HepG2 (cell line): ENCODE measurements around the gene SLC2A10. TPM values are rescaled to one million over a fixed set of nuclear protein-coding genes. Genes with fewer than 3 reads are reported as not detected.

Experiments
- ADNP ChIP-seq: sonication (generic); formaldehyde crosslinking; IDR thresholded peaks from 2 replicates; pipeline ENCODE4 v1.4.0; 2020; ENCODE audit warnings: missing genetic modification reagents
- AGO2 ChIP-seq: fragments of 200-400 bp; formaldehyde crosslinking; optimal IDR thresholded peaks from 2 replicates; pipeline ENCODE3; 2017; ENCODE audit warnings: mild to moderate bottlenecking, low read depth, low read length, moderate library complexity
- ARHGAP35 ChIP-seq: sonication (generic); formaldehyde crosslinking; IDR thresholded peaks from 2 replicates; pipeline ENCODE4 v1.9.0; 2022; ENCODE audit warnings: mild to moderate bottlenecking, inconsistent platforms, moderate library complexity, missing genetic modification reagents, borderline replicate concordance
- CBX1 ChIP-seq: IDR thresholded peaks from one replicate; pipeline ENCODE4 v1.6.1; 2016; ENCODE audit warnings: antibody characterized with exemption, low read depth
- HNRNPUL1 ChIP-seq: fragments of 200-400 bp; formaldehyde crosslinking; IDR thresholded peaks from 2 replicates; pipeline ENCODE4 v1.6.1; 2017; ENCODE audit warnings: low read depth, mild to moderate bottlenecking, low read length, moderate library complexity
- MED1 ChIP-seq: sonication (generic); formaldehyde crosslinking; IDR thresholded peaks from 2 replicates; pipeline ENCODE4 v1.4.0; 2020; ENCODE audit warnings: missing genetic modification reagents
- MEIS2 ChIP-seq: sonication (generic); formaldehyde crosslinking; IDR thresholded peaks from 2 replicates; pipeline ENCODE4 v1.9.0; 2021; ENCODE audit warnings: mild to moderate bottlenecking, missing genetic modification reagents
- NONO ChIP-seq, 2 experiments: fragments of 450-650 bp in 1 of 2; sonication (generic) in 1 of 2; formaldehyde crosslinking in 1 of 2; IDR thresholded peaks in 1 of 2; conservative IDR thresholded peaks in 1 of 2; 2 replicates each; pipeline versions ENCODE4 v1.6.1 to v1.8.0; 2017 to 2022; ENCODE audit warnings: mild to moderate bottlenecking in 1 of 2, missing genetic modification reagents in 1 of 2, moderate library complexity in 1 of 2
- PAF1 ChIP-seq: IDR thresholded peaks from 2 replicates; pipeline ENCODE4 v1.6.1; 2016; ENCODE audit warnings: missing genetic modification reagents, missing compliant biosample characterization
- PHF5A ChIP-seq: IDR thresholded peaks from one replicate; pipeline ENCODE4 v1.6.1; 2018; ENCODE audit warnings: low read depth, missing genetic modification reagents; ENCODE audit not compliant: unreplicated experiment
- POLR2A ChIP-seq, 2 experiments: IDR thresholded peaks; 2 replicates each; pipeline ENCODE4 v1.6.1; 2011; ENCODE audit warnings: low read depth in 2 of 2, low read length in 2 of 2, mild to moderate bottlenecking in 1 of 2, moderate library complexity in 1 of 2; ENCODE audit not compliant: insufficient read depth in 1 of 2
- SIX4 ChIP-seq: sonication (generic); formaldehyde crosslinking; IDR thresholded peaks from 2 replicates; pipeline ENCODE4 v1.4.0; 2020; ENCODE audit warnings: missing genetic modification reagents
- SSRP1 ChIP-seq: IDR thresholded peaks from 2 replicates; pipeline ENCODE4 v1.6.1; 2016; ENCODE audit warnings: control low read depth
- THAP11 ChIP-seq: IDR thresholded peaks from 2 replicates; pipeline ENCODE4 v1.6.1; 2016; ENCODE audit warnings: missing biosample characterization, missing genetic modification reagents
- TOPORS ChIP-seq: sonication (generic); formaldehyde crosslinking; IDR thresholded peaks from 2 replicates; pipeline ENCODE4 v1.8.0; 2023; ENCODE audit warnings: mild to moderate bottlenecking, missing genetic modification reagents
- ZFX ChIP-seq: sonication (generic); formaldehyde crosslinking; IDR thresholded peaks from 2 replicates; pipeline ENCODE4 v1.4.0; 2020; ENCODE audit warnings: mild to moderate bottlenecking, low read depth, missing genetic modification reagents, moderate library complexity
- ZFY ChIP-seq: sonication (generic); formaldehyde crosslinking; IDR thresholded peaks from 2 replicates; pipeline ENCODE4 v1.4.0; 2020; ENCODE audit warnings: missing genetic modification reagents
- ZNF138 ChIP-seq: sonication (generic); formaldehyde crosslinking; IDR thresholded peaks from 2 replicates; pipeline ENCODE4 v1.5.0; 2020; ENCODE audit warnings: mild to moderate bottlenecking, low read depth, missing genetic modification reagents
- ZNF232 ChIP-seq: sonication (generic); formaldehyde crosslinking; IDR thresholded peaks from 2 replicates; pipeline ENCODE4 v1.4.0; 2020; ENCODE audit warnings: missing genetic modification reagents, borderline replicate concordance
- ZNF3 ChIP-seq: IDR thresholded peaks from 2 replicates; pipeline ENCODE4 v1.7.0; 2017; ENCODE audit warnings: inconsistent platforms
- ZNF329 ChIP-seq: sonication (generic); formaldehyde crosslinking; IDR thresholded peaks from 2 replicates; pipeline ENCODE4 v1.9.0; 2021; ENCODE audit warnings: low read depth, mild to moderate bottlenecking, missing genetic modification reagents
- ZNF343 ChIP-seq: sonication (generic); formaldehyde crosslinking; IDR thresholded peaks from 2 replicates; pipeline ENCODE4 v1.4.0; 2020; ENCODE audit warnings: mild to moderate bottlenecking, missing genetic modification reagents
- ZNF501 ChIP-seq: sonication (generic); formaldehyde crosslinking; IDR thresholded peaks from 2 replicates; pipeline ENCODE4 v1.5.1; 2020; ENCODE audit warnings: mild to moderate bottlenecking, moderate library complexity, missing genetic modification reagents
- ZNF652 ChIP-seq: IDR thresholded peaks from 2 replicates; pipeline ENCODE4 v1.6.1; 2016; ENCODE audit warnings: low read depth, borderline replicate concordance
- ZNF891 ChIP-seq: sonication (generic); formaldehyde crosslinking; IDR thresholded peaks from 2 replicates; pipeline ENCODE4 v1.5.0; 2020; ENCODE audit warnings: mild to moderate bottlenecking, missing genetic modification reagents
- polyA plus RNA-seq, 8 experiments: library from polyadenylated mRNA; depleted of rRNA in 3 of 8; stranded (reverse) in 7 of 8; unstranded in 1 of 8; fragments of >200 nt; fragmentation: Illumina TruSeq in 4 of 8; extraction: Trizol in 4 of 8; gene quantifications; 2 replicates each; pipeline versions ENCODE4 v1.2.1 to v1.2.3, GENCODE V29; 2011 to 2016; ENCODE audit warnings: low read depth in 4 of 8, missing spikeins in 1 of 8, mixed read lengths in 1 of 8; ENCODE audit not compliant: insufficient read depth in 1 of 8
- total RNA-seq, 5 experiments: library from RNA; depleted of rRNA; stranded (reverse); fragments of >200 nt; fragmentation: Illumina TruSeq; extraction: Trizol; gene quantifications; 2 replicates each; pipeline ENCODE4 v1.2.3, GENCODE V29; 2016; ENCODE audit warnings: low read depth in 1 of 5
- TF ChIP-seq, protein P1 (sequence below): sonication (generic); formaldehyde crosslinking; IDR thresholded peaks from 2 replicates; pipeline ENCODE4 v1.5.0; 2020; ENCODE audit warnings: missing genetic modification reagents, mild to moderate bottlenecking, borderline replicate concordance
- TF ChIP-seq, protein P2 (sequence below): IDR thresholded peaks from 2 replicates; pipeline ENCODE4 v1.4.0; 2020; ENCODE audit warnings: mild to moderate bottlenecking, missing genetic modification reagents

Gene SLC2A10
- total and polyA plus RNA-seq, 2 of the 13 experiments (the other 11 are each of a cell fraction or from before 2014, with no cell fraction given): 16.0 to 18.4 TPM

GRCh38 chr20:46713957-46714834 is 4.7 kb downstream of the SLC2A10 start (continued):
- TF ChIP-seq THAP11 (CRISPR knock-in tag) (no peak), PHF5A (CRISPR knock-in tag) (no peak), ZNF652 (CRISPR knock-in tag) (no peak), ADNP (CRISPR knock-in tag) (no peak), ZNF501 (CRISPR knock-in tag) (no peak), MEIS2 (CRISPR knock-in tag) (no peak), ZNF343 (CRISPR knock-in tag) (no peak), ARHGAP35 (CRISPR knock-in tag) (no peak), ZNF232 (no peak), SSRP1 (CRISPR knock-in tag) (no peak), ZNF891 (CRISPR knock-in tag) (0 out of 2 replicates have a peak, but pooled peaks have one; percentile 28), NONO (IDR thresholded peaks at IDR 0.05) (no peak), NONO (CRISPR knock-in tag; conservative IDR thresholded peaks at IDR 0.05) (0 out of 2 replicates have a peak, but pooled peaks have one; percentile 37), PAF1 (CRISPR knock-in tag) (0 out of 2 replicates have a peak, but pooled peaks have one; percentile 31), MED1 (no peak), ZFX (CRISPR knock-in tag) (0 out of 2 replicates have a peak, but pooled peaks have one; percentile 18), TOPORS (CRISPR knock-in tag) (no peak), AGO2 (peak; percentile 79), CBX1 (no peak), ZNF138 (no peak), ZFY (0 out of 2 replicates have a peak, but pooled peaks have one; percentile 17), SIX4 (no peak), HNRNPUL1 (no peak), POLR2A (IDR thresholded peaks at IDR 0.05; ENCODE audit: insufficient read depth in 1 of 2, low read depth in 2 of 2, low read length in 2 of 2) (0 out of 4 replicates have a peak, but pooled peaks of 1 of the 2 experiments have one; percentile 11), ZNF3 (CRISPR knock-in tag) (no peak), ZNF329 (CRISPR knock-in tag) (peak; percentile 97)
- TF ChIP-seq, protein P1, sequence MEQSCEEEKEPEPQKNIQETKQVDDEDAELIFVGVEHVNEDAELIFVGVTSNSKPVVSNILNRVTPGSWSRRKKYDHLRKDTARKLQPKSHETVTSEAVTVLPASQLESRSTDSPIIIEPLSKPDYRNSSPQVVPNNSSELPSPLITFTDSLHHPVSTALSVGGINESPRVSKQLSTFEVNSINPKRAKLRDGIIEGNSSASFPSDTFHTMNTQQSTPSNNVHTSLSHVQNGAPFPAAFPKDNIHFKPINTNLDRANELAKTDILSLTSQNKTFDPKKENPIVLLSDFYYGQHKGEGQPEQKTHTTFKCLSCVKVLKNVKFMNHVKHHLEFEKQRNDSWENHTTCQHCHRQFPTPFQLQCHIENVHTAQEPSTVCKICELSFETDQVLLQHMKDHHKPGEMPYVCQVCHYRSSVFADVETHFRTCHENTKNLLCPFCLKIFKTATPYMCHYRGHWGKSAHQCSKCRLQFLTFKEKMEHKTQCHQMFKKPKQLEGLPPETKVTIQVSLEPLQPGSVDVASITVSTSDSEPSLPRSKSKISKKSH (CRISPR knock-in tag): peak; percentile 41; the same call in 1 of the 2 replicates
- TF ChIP-seq, protein P2, sequence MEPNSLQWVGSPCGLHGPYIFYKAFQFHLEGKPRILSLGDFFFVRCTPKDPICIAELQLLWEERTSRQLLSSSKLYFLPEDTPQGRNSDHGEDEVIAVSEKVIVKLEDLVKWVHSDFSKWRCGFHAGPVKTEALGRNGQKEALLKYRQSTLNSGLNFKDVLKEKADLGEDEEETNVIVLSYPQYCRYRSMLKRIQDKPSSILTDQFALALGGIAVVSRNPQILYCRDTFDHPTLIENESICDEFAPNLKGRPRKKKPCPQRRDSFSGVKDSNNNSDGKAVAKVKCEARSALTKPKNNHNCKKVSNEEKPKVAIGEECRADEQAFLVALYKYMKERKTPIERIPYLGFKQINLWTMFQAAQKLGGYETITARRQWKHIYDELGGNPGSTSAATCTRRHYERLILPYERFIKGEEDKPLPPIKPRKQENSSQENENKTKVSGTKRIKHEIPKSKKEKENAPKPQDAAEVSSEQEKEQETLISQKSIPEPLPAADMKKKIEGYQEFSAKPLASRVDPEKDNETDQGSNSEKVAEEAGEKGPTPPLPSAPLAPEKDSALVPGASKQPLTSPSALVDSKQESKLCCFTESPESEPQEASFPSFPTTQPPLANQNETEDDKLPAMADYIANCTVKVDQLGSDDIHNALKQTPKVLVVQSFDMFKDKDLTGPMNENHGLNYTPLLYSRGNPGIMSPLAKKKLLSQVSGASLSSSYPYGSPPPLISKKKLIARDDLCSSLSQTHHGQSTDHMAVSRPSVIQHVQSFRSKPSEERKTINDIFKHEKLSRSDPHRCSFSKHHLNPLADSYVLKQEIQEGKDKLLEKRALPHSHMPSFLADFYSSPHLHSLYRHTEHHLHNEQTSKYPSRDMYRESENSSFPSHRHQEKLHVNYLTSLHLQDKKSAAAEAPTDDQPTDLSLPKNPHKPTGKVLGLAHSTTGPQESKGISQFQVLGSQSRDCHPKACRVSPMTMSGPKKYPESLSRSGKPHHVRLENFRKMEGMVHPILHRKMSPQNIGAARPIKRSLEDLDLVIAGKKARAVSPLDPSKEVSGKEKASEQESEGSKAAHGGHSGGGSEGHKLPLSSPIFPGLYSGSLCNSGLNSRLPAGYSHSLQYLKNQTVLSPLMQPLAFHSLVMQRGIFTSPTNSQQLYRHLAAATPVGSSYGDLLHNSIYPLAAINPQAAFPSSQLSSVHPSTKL (CRISPR knock-in tag): no peak
